K562 (cell line): ENCODE measurements around the gene RGS13. TPM values are rescaled to one million over a fixed set of nuclear protein-coding genes. Genes with fewer than 3 reads are reported as not detected.

Source experiments
- ATAC-seq: fragments of 200-7000 bp; cut with Tn5 transposase; 3 replicates; pipeline ENCODE4 v1.9.1; 2020; ENCODE audit warnings: moderate library complexity
- BruUV-seq: library from RNA; stranded (reverse); fragments of 400-500 nt; replicated peaks from 2 replicates; lab custom pipeline; 2021; lab: Mats Ljungman, UMichigan
- CTCF ChIA-PET: fragments of 300-600 bp; formaldehyde crosslinking; extraction: SDS; loops from one replicate; lab custom pipeline; 2021; ENCODE audit warnings: low intra/inter-chr PET ratio; lab: Yijun Ruan, JAX
- POLR2A ChIA-PET: fragments of 300-600, 350-650 bp; sonication (Branson Sonifier 250); formaldehyde crosslinking; extraction: SDS; loops from one replicate; lab custom pipeline; 2021; ENCODE audit warnings: antibody characterized with exemption, inconsistent platforms; lab: Yijun Ruan, JAX
- DNase-seq, 4 experiments: peaks; one replicate each; pipeline versions ENCODE4 v3.0.0 to v3.0.0-alpha.2; 2011 to 2018; ENCODE audit warnings: low spot score in 3 of 4, mixed read lengths in 3 of 4; ENCODE audit errors: extremely low read depth in 1 of 4
- FAIRE-seq: peaks from 2 replicates; lab custom pipeline; 2011; peaks lifted over from hg19 to GRCh38; lab: Jason Lieb, UNC
- H2AFZ ChIP-seq: 2 replicates; pipeline ENCODE4 v1.6.0; 2011; ENCODE audit warnings: low read depth, low read length, control low read depth, inconsistent platforms
- H3K27ac ChIP-seq: fragments of 200-600 bp; 3 replicates; pipeline ENCODE4 v1.8.0; 2011; ENCODE audit warnings: low read depth, mild to moderate bottlenecking, control low read depth, inconsistent platforms, low read length, moderate library complexity, mixed read lengths; ENCODE audit errors: extremely low read depth
- H3K27me3 ChIP-seq, 2 experiments: fragments of 300-600 bp in 1 of 2; 2 replicates in 1 of 2; 3 replicates in 1 of 2; pipeline versions ENCODE4 v1.6.0 to v1.8.0; 2011; ENCODE audit warnings: inconsistent platforms in 2 of 2, low read length in 2 of 2, mild to moderate bottlenecking in 1 of 2, mixed read lengths in 1 of 2, moderate library complexity in 1 of 2; ENCODE audit not compliant: control insufficient read depth in 2 of 2, insufficient read depth in 2 of 2
- H3K36me3 ChIP-seq: fragments of 300-600 bp; 3 replicates; pipeline ENCODE4 v1.8.0; 2011; ENCODE audit warnings: mild to moderate bottlenecking, low read length, inconsistent platforms; ENCODE audit not compliant: control insufficient read depth, insufficient read depth
- H3K4me1 ChIP-seq, 2 experiments: fragments of 200-600 bp in 1 of 2; replicated peaks in 1 of 2; 2 replicates in 1 of 2; 3 replicates in 1 of 2; pipeline versions ENCODE4 v1.5.1 to v1.8.0; 2011; ENCODE audit warnings: inconsistent platforms in 2 of 2, low read length in 2 of 2, mild to moderate bottlenecking in 1 of 2, mixed read lengths in 1 of 2, moderate library complexity in 1 of 2; ENCODE audit not compliant: control insufficient read depth in 2 of 2, insufficient read depth in 2 of 2
- H3K4me2 ChIP-seq: 2 replicates; pipeline ENCODE4 v1.6.1; 2011; ENCODE audit warnings: low read length, control low read depth, inconsistent platforms, mixed read lengths; ENCODE audit not compliant: insufficient read depth
- H3K4me3 ChIP-seq: fragments of 200-600 bp; sonication (generic), shearing (Covaris generic); 2 replicates; pipeline ENCODE4 v1.5.1; 2016; ENCODE audit warnings: control low read depth, inconsistent platforms
- H3K79me2 ChIP-seq: fragments of 200-600 bp; 3 replicates; pipeline ENCODE4 v1.8.0; 2011; ENCODE audit warnings: low read length, inconsistent platforms; ENCODE audit not compliant: control insufficient read depth, insufficient read depth
- H3K9ac ChIP-seq, 2 experiments: 2 replicates each; pipeline versions ENCODE4 v1.6.0 to v1.6.1; 2011; ENCODE audit warnings: low read depth in 2 of 2, low read length in 2 of 2, control low read depth in 1 of 2, inconsistent platforms in 1 of 2, mild to moderate bottlenecking in 1 of 2, mixed read lengths in 1 of 2; ENCODE audit not compliant: insufficient read depth in 1 of 2
- H3K9me1 ChIP-seq: one replicate; pipeline ENCODE4 v1.6.0; 2011; ENCODE audit warnings: inconsistent platforms, mild to moderate bottlenecking, low read length, moderate library complexity; ENCODE audit not compliant: control insufficient read depth, insufficient read depth
- H3K9me3 ChIP-seq: replicated peaks from 2 replicates; pipeline ENCODE4 v1.5.1; 2011; ENCODE audit warnings: low read depth, low read length, inconsistent platforms; ENCODE audit not compliant: control insufficient read depth, insufficient read depth
- H4K20me1 ChIP-seq: replicated peaks from 2 replicates; pipeline ENCODE4 v1.6.1; 2011; ENCODE audit warnings: low read length, inconsistent platforms, mixed read lengths; ENCODE audit not compliant: control insufficient read depth, insufficient read depth
- BDP1 ChIP-seq: IDR thresholded peaks from 3 replicates; pipeline ENCODE4 v1.6.1; 2011; ENCODE audit not compliant: insufficient read length, insufficient read depth
- CREBBP ChIP-seq: IDR thresholded peaks from one replicate; pipeline ENCODE4 v1.6.1; 2012; ENCODE audit warnings: low read depth, mild to moderate bottlenecking, control low read depth, inconsistent platforms, low read length
- DMBX1 ChIP-seq: fragments of 250-450 bp; sonication (Bioruptor Pico); IDR thresholded peaks from 2 replicates; pipeline ENCODE4 v1.8.0; 2022; ENCODE audit warnings: inconsistent platforms, mild to moderate bottlenecking, moderate library complexity, borderline replicate concordance
- GABPB2 ChIP-seq: fragments of 250-450 bp; sonication (Bioruptor Pico); conservative IDR thresholded peaks from 2 replicates; pipeline ENCODE4 v1.5.1; 2021; ENCODE audit warnings: mild to moderate bottlenecking
- KDM4B ChIP-seq, 2 experiments: fragments of 450-650 bp in 1 of 2; sonication (generic) in 1 of 2; IDR thresholded peaks; 2 replicates each; pipeline ENCODE4 v1.6.1; 2016 to 2017; ENCODE audit warnings: borderline replicate concordance in 2 of 2, antibody characterized with exemption in 1 of 2, low read depth in 1 of 2, mild to moderate bottlenecking in 1 of 2
- MEIS2 ChIP-seq: fragments of 450-650 bp; IDR thresholded peaks from 2 replicates; pipeline ENCODE4 v1.6.1; 2014; ENCODE audit warnings: mild to moderate bottlenecking; ENCODE audit not compliant: partially characterized antibody
- MYNN ChIP-seq, 2 experiments: sonication (generic); formaldehyde crosslinking in 1 of 2; IDR thresholded peaks; 2 replicates each; pipeline versions ENCODE4 v1.5.0 to v1.6.1; 2016 to 2020; ENCODE audit warnings: antibody characterized with exemption in 1 of 2, missing genetic modification reagents in 1 of 2
- NFYB ChIP-seq: IDR thresholded peaks from 2 replicates; pipeline ENCODE4 v1.6.1; 2011; ENCODE audit warnings: mild to moderate bottlenecking, moderate library complexity; ENCODE audit not compliant: insufficient read length; ENCODE audit errors: extremely low read depth
- NR3C1 ChIP-seq: sonication (generic); formaldehyde crosslinking; IDR thresholded peaks from 2 replicates; pipeline ENCODE4 v1.8.1; 2022; ENCODE audit warnings: missing genetic modification reagents
- PCBP2 ChIP-seq: fragments of 200-400 bp; formaldehyde crosslinking; IDR thresholded peaks from 2 replicates; pipeline ENCODE4 v1.6.1; 2018; ENCODE audit warnings: low read length, low read depth, mild to moderate bottlenecking, moderate library complexity; ENCODE audit not compliant: poor library complexity, severe bottlenecking
- PHTF2 ChIP-seq: fragments of 250-450 bp; sonication (Bioruptor Pico); IDR thresholded peaks from 2 replicates; pipeline ENCODE4 v1.5.0; 2021; ENCODE audit warnings: mild to moderate bottlenecking
- SAFB ChIP-seq: fragments of 200-400 bp; formaldehyde crosslinking; IDR thresholded peaks from 2 replicates; pipeline ENCODE4 v1.6.1; 2017; ENCODE audit warnings: low read depth, low read length, borderline replicate concordance
- ZNF766 ChIP-seq: fragments of 200-800 bp; sonication (Bioruptor generic); conservative IDR thresholded peaks from 2 replicates; pipeline ENCODE4 v1.6.1; 2016; ENCODE audit warnings: missing genetic modification characterization, missing compliant biosample characterization
- in situ Hi-C: fragments of 300-500 bp; cut with MboI; formaldehyde crosslinking; loops from 4 replicates; pipeline ENCODE4 v1.15.0; 2018; ENCODE audit warnings: inconsistent platforms, mixed read lengths
- intact Hi-C: fragments of 100-400 bp; cut with micrococcal nuclease; formaldehyde crosslinking; loops from 2 replicates; pipeline ENCODE4 v1.14.2; 2022
- polyA plus RNA-seq, 8 experiments: library from polyadenylated mRNA; depleted of rRNA in 4 of 8; stranded (reverse) in 5 of 8; unstranded in 3 of 8; fragments of >200 nt; fragmentation: Nextera tagmentation in 2 of 8; fragmentation: Illumina TruSeq in 1 of 8; extraction: Ambion mirVana in 2 of 8; extraction: Trizol in 1 of 8; gene quantifications; 2 replicates each; pipeline versions ENCODE4 v1.2.1 to v1.2.3, GENCODE V29; 2011 to 2014; ENCODE audit warnings: inconsistent platforms in 1 of 8, missing spikeins in 1 of 8
- total RNA-seq, 7 experiments: library from RNA; depleted of rRNA in 6 of 7; stranded (reverse); fragments of >200 nt in 6 of 7; fragmentation: Illumina TruSeq in 2 of 7; extraction: Trizol in 2 of 7; gene quantifications; 2 replicates each; pipeline versions ENCODE4 v1.2.1 to v1.2.3, GENCODE V29; 2011 to 2021; ENCODE audit warnings: low replicate concordance in 1 of 7
- TF ChIP-seq, protein P1 (sequence below): sonication (generic); formaldehyde crosslinking; IDR thresholded peaks from 2 replicates; pipeline ENCODE4 v1.8.0; 2022; ENCODE audit warnings: mild to moderate bottlenecking, missing genetic modification reagents
- TF ChIP-seq, protein P2 (sequence below), 2 experiments: fragments of 450-650 bp in 1 of 2; sonication (generic) in 1 of 2; formaldehyde crosslinking; conservative IDR thresholded peaks; 2 replicates each; pipeline versions ENCODE4 v1.4.0 to v1.8.1; 2020 to 2022; ENCODE audit warnings: mild to moderate bottlenecking in 1 of 2, missing genetic modification reagents in 1 of 2
- TF ChIP-seq, protein P3 (sequence below): fragments of 450-650 bp; IDR thresholded peaks from 2 replicates; pipeline ENCODE4 v1.6.1; 2017; ENCODE audit warnings: mild to moderate bottlenecking, moderate library complexity
- TF ChIP-seq, protein P4 (sequence below): fragments of 250-450 bp; sonication (Bioruptor Pico); IDR thresholded peaks from 2 replicates; pipeline ENCODE4 v1.6.1; 2021; ENCODE audit warnings: mild to moderate bottlenecking

The RGS13 gene
- total and polyA plus RNA-seq, 9 of the 15 experiments (the other 6 are each of a cell fraction or from before 2014, with no cell fraction given), result not detected

DNA sequence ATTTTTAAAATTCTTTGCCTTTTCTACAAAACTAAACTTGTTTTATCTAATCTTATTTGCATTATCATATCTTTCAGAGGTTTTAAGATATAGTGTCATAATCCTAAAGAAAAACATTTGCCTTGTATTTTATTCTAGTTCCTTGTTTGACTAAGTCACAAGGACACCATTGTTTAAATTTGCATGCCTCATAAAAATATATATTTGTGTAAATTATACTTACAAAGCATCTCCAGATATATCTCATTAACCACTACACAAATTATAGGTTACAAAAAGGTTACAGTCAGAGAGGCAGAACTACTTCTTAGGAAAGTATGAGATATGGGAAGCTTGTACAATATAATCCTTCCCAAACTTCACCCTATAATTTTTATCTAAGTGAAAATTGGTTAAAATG lies 4.2 kb upstream of the RGS13 start:
- in situ Hi-C loops, result no loop called here
- ATAC-seq (no peak), DNase-seq (no peak), FAIRE-seq (no peak)
- no peak overlapping the region for H3K27ac ChIP-seq
- no peak overlapping the region for H2AFZ ChIP-seq
- CTCF ChIA-PET, result no interaction called here
- H3K4me2 ChIP-seq, result no peak overlapping the region
- H3K4me3 ChIP-seq, result no peak overlapping the region
- no peaks in the 10 kb centered on the region for H3K79me2 ChIP-seq
- H3K9me3 ChIP-seq, result no peaks in the 10 kb centered on the region
- intact Hi-C loops, result no loop called here
- no peaks in the 10 kb centered on the region for H3K36me3 ChIP-seq
- POLR2A ChIA-PET, result no interaction called here
- BruUV-seq, result no TSS peak
- H3K9me1 ChIP-seq, result no peaks in the 10 kb centered on the region
- H3K4me1 ChIP-seq, result no peaks in the 10 kb centered on the region
- no peaks in the 10 kb centered on the region for H3K27me3 ChIP-seq
- H4K20me1 ChIP-seq, result no peaks in the 10 kb centered on the region
- H3K9ac ChIP-seq, result no peak overlapping the region
- TF ChIP-seq, protein P1, sequence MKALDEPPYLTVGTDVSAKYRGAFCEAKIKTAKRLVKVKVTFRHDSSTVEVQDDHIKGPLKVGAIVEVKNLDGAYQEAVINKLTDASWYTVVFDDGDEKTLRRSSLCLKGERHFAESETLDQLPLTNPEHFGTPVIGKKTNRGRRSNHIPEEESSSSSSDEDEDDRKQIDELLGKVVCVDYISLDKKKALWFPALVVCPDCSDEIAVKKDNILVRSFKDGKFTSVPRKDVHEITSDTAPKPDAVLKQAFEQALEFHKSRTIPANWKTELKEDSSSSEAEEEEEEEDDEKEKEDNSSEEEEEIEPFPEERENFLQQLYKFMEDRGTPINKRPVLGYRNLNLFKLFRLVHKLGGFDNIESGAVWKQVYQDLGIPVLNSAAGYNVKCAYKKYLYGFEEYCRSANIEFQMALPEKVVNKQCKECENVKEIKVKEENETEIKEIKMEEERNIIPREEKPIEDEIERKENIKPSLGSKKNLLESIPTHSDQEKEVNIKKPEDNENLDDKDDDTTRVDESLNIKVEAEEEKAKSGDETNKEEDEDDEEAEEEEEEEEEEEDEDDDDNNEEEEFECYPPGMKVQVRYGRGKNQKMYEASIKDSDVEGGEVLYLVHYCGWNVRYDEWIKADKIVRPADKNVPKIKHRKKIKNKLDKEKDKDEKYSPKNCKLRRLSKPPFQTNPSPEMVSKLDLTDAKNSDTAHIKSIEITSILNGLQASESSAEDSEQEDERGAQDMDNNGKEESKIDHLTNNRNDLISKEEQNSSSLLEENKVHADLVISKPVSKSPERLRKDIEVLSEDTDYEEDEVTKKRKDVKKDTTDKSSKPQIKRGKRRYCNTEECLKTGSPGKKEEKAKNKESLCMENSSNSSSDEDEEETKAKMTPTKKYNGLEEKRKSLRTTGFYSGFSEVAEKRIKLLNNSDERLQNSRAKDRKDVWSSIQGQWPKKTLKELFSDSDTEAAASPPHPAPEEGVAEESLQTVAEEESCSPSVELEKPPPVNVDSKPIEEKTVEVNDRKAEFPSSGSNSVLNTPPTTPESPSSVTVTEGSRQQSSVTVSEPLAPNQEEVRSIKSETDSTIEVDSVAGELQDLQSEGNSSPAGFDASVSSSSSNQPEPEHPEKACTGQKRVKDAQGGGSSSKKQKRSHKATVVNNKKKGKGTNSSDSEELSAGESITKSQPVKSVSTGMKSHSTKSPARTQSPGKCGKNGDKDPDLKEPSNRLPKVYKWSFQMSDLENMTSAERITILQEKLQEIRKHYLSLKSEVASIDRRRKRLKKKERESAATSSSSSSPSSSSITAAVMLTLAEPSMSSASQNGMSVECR (CRISPR knock-in tag), result no peak
- no peak for TF ChIP-seq PCBP2
- TF ChIP-seq NR3C1 (CRISPR knock-in tag), result no peak
- TF ChIP-seq, protein P2, sequence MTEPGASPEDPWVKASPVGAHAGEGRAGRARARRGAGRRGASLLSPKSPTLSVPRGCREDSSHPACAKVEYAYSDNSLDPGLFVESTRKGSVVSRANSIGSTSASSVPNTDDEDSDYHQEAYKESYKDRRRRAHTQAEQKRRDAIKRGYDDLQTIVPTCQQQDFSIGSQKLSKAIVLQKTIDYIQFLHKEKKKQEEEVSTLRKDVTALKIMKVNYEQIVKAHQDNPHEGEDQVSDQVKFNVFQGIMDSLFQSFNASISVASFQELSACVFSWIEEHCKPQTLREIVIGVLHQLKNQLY (CRISPR knock-in tag; conservative IDR thresholded peaks at IDR 0.05), result no peak
- no peak for TF ChIP-seq PHTF2 (CRISPR knock-in tag)
- no peak for TF ChIP-seq DMBX1
- TF ChIP-seq, protein P3, sequence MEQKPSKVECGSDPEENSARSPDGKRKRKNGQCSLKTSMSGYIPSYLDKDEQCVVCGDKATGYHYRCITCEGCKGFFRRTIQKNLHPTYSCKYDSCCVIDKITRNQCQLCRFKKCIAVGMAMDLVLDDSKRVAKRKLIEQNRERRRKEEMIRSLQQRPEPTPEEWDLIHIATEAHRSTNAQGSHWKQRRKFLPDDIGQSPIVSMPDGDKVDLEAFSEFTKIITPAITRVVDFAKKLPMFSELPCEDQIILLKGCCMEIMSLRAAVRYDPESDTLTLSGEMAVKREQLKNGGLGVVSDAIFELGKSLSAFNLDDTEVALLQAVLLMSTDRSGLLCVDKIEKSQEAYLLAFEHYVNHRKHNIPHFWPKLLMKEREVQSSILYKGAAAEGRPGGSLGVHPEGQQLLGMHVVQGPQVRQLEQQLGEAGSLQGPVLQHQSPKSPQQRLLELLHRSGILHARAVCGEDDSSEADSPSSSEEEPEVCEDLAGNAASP, result no peak
- TF ChIP-seq ZNF766 (CRISPR knock-in tag), result no peak
- no peak for TF ChIP-seq GABPB2
- no peak for TF ChIP-seq KDM4B (IDR thresholded peaks at IDR 0.05; ENCODE audit: borderline replicate concordance in 2 of 2, low read depth in 1 of 2)
- no peak for TF ChIP-seq CREBBP
- TF ChIP-seq, protein P4, sequence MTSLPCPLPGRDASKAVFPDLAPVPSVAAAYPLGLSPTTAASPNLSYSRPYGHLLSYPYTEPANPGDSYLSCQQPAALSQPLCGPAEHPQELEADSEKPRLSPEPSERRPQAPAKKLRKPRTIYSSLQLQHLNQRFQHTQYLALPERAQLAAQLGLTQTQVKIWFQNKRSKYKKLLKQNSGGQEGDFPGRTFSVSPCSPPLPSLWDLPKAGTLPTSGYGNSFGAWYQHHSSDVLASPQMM, result no peak
- no peak for TF ChIP-seq NFYB
- TF ChIP-seq MYNN (IDR thresholded peaks at IDR 0.05), result no peak
- TF ChIP-seq MYNN (CRISPR knock-in tag; IDR thresholded peaks at IDR 0.05), result no peak
- no peak for TF ChIP-seq MEIS2
- no peak for TF ChIP-seq BDP1
- no peak for TF ChIP-seq SAFB
